NCI-H460 (cell line): ENCODE results near the gene CD164L2. TPM values are rescaled to one million over a fixed set of nuclear protein-coding genes. Genes with fewer than 3 reads are reported as not detected.
A peak's percentile ranks its signal among the peaks of the same experiment; 100 is the strongest.
"Not testable (repeated sequence)": the region's sequence is repeated elsewhere in the genome, so short reads cannot be mapped to it uniquely, and the experiment has no call there.

Experiments used
- DNase-seq: peaks from one replicate; pipeline ENCODE4 v3.0.0-alpha.2; 2016; ENCODE audit warnings: low read depth; ENCODE audit errors: extremely low read depth
- total RNA-seq: library from RNA; depleted of rRNA; stranded (reverse); fragments of >200 nt; shearing (Covaris generic); gene quantifications from 2 replicates; pipeline ENCODE4 v1.2.3, GENCODE V29; 2014

Gene CD164L2
- total RNA-seq, 1 experiment from 2014 or later = not detected

DNA sequence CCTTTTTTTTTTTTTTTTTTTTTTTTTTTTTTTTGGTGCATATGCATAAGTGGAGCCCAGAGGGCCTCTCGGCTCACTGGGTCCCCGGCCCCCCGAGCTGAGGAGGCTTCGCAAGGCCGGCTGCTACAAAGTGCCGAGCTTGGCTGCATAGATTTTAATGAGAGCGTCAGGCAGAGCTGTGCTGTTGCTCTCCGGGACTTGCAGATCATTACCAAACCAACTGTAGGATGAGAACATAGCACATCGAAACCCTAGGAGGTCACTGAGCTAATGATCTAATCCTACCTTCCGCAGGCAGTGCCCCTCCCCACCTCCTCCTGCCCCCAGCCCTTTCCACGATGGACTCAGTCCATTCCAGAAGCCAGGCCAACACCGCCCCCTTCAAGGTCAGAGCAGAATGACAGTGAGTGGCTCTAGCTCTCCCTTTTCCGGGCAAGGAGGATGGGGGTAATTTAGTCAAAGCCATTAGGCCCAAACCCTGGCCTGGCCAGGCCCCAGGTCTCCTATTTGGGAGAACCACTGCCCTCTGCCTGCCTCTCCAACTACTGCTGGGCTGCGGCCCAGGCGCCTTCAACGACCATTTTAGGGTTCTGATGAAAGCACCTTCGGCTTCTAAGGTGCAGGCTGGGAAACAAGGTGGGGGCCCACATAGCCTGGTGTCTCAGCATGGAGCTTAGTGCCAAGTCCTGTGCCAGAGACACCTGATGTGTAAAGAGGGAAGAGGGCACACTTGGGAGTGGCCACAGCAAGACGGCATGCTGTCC is 22.6 kb upstream of the CD164L2 start:
- DNase-seq = not testable (repeated sequence)

DNA sequence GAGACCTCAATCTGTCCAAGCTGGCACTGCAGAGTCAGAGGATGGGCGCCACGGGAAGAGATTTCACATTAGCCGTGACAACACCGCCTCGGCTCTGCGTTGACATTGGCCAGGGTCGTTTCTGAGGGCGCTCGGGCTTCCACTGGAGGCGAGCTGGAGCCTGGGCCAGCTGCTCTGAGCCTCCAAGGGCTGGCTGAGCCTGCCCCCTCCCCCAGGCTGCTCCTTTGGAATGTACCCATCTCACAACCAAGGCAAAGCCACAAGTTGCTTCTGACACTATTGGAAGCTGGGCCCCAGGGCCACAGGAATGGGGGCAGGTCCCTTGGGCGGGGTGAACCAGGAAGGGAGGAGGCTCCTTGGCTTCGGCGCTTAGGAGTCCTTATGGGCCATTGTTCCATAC is 21.9 kb upstream of the CD164L2 start:
- DNase-seq = no peak

DNA sequence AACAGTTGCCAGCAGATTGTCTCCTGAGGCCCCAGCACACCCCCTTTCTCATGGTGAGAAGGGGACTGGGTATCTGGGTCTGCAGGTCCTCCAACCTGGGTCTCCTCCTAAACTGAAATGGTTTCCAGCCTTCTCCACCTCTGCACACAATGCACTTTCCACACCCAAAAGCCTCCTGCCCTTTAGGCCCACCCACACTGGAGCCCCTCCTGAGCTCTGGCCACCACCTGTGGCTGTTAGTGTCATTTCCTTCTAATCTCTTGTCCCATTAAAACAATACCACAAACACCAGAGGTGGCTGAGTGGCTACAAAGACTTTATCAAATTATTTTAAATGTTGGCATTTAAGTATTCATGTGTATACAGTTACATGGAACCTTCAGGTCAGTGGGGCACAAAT is 20.8 kb upstream of the CD164L2 start:
- DNase-seq = no peak

GRCh38 chr1:27403065-27403726 is 20.1 kb upstream of the CD164L2 start:
- DNase-seq = no peak

- DNase-seq = no peak
Measured at GRCh38 chr1:27402349-27402754, 19.2 kb upstream of the CD164L2 start.

GRCh38 chr1:27400963-27401341 is 17.8 kb upstream of the CD164L2 start:
- no peak for DNase-seq

- DNase-seq = no peak
Measured at GRCh38 chr1:27400082-27400962, 17.2 kb upstream of the CD164L2 start.

DNA sequence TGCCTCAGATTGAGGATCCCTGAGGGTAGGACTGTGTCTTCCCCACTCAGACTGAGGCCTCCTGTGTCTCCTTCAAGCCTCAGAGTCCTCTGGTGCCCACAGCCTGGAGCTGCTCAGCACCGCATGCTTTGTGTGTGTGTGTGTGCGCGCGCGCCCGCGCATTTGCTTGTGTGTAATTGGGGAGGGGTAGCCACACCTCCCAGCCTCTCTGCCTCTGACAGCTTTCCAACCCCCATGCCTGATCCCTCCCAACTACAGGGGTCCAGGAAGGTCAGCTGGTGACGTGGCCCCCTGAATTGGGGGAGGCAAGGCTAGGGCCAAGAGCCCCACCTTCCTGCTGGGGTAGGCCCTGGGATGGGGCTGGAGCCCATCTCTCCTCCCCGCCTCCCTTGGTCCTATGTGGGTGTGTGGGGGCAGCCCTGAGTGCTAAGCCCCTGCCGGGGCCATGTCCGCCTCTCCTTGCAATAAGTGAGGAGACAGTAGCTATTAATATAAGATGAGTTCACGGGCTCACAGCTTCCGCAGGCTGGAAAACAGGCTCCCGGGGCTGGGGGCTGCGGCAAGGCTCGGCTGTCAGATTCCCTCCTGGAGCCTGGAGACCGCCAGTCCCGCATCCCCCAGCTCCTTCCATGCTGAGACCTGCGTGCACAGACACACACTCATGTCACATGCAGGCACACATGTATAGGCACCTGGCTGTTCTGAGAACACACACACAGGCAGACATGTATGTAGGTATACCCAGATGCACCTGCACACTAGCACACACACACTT is 16.3 kb upstream of the CD164L2 start:
- no peak for DNase-seq

- no peak for DNase-seq
Measured at GRCh38 chr1:27398405-27399149, 15.4 kb upstream of the CD164L2 start.

GRCh38 chr1:27397749-27398148 is 14.6 kb upstream of the CD164L2 start:
- no peak for DNase-seq

GRCh38 chr1:27397110-27397509 is 14.0 kb upstream of the CD164L2 start:
- no peak for DNase-seq

DNA sequence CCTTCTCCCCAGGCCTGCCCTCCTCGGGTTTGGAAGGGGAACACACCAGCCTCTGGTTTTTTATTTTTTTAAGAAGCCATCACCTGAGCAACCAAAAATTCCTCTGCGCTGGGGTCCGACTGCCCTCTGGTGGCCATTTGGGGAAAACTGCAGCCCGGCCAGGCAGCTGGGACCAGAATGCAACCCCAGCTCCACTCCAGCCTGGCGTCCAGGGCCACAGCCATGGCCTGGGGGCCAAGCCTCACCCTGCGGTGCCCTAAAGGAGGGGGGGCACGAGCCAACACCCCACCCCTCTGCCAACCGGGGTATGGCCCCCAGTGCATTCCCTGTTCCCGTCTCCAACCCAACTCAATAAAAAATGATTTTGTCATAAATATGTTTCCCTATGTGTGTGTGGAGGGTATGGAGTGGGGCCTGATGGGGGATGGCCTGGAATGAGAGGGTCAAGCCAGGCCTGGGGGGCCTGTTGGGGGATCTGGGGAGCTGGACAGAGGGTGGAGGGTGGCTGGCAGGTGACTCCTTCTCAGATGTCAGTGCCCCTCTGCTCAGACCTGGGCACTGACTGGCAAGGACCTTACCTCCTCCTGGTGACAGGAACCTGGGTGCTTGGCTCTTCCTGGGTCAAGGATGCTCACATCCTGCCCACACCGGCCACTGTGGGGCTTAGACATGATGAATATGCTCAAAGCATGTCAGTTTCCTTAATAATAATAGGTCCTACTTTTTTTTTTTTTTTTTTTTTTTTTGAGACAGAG is 12.5 kb upstream of the CD164L2 start:
- DNase-seq = peak; percentile 42

DNA sequence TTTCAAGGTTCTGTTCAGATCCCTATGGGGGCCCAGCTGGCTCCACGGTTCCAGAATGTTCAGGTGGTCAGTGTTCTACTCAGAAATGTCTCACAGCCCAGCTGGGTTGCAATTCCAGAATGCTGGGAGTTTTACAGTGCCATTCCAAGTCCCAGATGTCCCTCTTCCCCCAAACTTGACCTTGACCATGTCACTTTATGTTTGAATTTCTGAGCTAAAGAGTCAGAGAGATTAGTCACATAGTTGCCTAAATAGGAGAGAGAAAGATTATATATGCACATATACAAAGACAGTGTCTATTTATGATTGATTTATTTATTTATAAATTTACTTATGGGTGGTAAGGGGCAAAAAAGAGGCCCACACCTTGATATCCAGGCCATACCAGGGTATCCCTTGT is 11.8 kb upstream of the CD164L2 start:
- DNase-seq = no peak

DNA sequence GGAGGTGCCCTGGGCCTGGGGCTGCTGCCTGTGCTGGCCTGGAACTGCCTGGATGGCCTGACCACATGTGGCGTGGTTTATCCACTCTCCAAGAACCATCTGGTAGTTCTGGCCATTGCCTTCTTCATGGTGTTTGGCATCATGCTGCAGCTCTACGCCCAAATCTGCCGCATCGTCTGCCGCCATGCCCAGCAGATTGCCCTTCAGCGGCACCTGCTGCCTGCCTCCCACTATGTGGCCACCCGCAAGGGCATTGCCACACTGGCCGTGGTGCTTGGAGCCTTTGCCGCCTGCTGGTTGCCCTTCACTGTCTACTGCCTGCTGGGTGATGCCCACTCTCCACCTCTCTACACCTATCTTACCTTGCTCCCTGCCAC is 11.1 kb upstream of the CD164L2 start:
- no peak for DNase-seq

- DNase-seq = no peak
Measured at GRCh38 chr1:27393641-27394281, 10.6 kb upstream of the CD164L2 start.

GRCh38 chr1:27392778-27393635 is 9.9 kb upstream of the CD164L2 start:
- no peak for DNase-seq

GRCh38 chr1:27392096-27392777 is 9.1 kb upstream of the CD164L2 start, which contains the start of gene GPR3:
TSS of gene GPR3 (plus strand) at chr1:27392622. CDS start at chr1:27393799, 1,177 bp downstream.
- peak; percentile 87 for DNase-seq
